Measurements from ENCODE around the gene CFAP77.

GRCh38 chr9:132503116-132503515 is 93.1 kb downstream of the CFAP77 start:
- TF ChIP-seq, protein P1, sequence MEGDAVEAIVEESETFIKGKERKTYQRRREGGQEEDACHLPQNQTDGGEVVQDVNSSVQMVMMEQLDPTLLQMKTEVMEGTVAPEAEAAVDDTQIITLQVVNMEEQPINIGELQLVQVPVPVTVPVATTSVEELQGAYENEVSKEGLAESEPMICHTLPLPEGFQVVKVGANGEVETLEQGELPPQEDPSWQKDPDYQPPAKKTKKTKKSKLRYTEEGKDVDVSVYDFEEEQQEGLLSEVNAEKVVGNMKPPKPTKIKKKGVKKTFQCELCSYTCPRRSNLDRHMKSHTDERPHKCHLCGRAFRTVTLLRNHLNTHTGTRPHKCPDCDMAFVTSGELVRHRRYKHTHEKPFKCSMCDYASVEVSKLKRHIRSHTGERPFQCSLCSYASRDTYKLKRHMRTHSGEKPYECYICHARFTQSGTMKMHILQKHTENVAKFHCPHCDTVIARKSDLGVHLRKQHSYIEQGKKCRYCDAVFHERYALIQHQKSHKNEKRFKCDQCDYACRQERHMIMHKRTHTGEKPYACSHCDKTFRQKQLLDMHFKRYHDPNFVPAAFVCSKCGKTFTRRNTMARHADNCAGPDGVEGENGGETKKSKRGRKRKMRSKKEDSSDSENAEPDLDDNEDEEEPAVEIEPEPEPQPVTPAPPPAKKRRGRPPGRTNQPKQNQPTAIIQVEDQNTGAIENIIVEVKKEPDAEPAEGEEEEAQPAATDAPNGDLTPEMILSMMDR (IDR thresholded peaks at IDR 0.05; ENCODE audit: insufficient read depth, low read length, poor library complexity, severe bottlenecking): no peak
- TF ChIP-seq EZH2phosphoT487 (conservative IDR thresholded peaks at IDR 0.05; ENCODE audit: low read length): no peak

Measured in SU-DHL-6 (cell line).